ENCODE data around the gene HOMER2.

Gene HOMER2

GRCh38 chr15:82977076-82977475 lies 24.6 kb upstream of the HOMER2 start:
- H3K4me3 Mint-ChIP-seq = no peak overlapping the region
- no peaks in the 10 kb centered on the region for H3K27me3 Mint-ChIP-seq (ENCODE audit: low read depth)
- peaks cover 9% of the 10 kb centered on the region for H3K4me1 Mint-ChIP-seq (ENCODE audit: low read depth)
- H3K36me3 Mint-ChIP-seq (ENCODE audit: low read depth) = peaks cover 2% of the 10 kb centered on the region
- H3K27ac Mint-ChIP-seq = no peak overlapping the region
- no peak for DNase-seq (ENCODE audit: low spot score)
- H3K9me3 Mint-ChIP-seq = no peaks in the 10 kb centered on the region

- H3K27me3 Mint-ChIP-seq (ENCODE audit: low read depth) = peaks cover 11% of the 10 kb centered on the region
- no peak overlapping the region for H3K4me3 Mint-ChIP-seq
- peaks cover 26% of the 10 kb centered on the region for H3K4me1 Mint-ChIP-seq (ENCODE audit: low read depth)
- no peaks in the 10 kb centered on the region for H3K36me3 Mint-ChIP-seq (ENCODE audit: low read depth)
- H3K9me3 Mint-ChIP-seq = no peaks in the 10 kb centered on the region
- no peak for DNase-seq (ENCODE audit: low spot score)
- H3K27ac Mint-ChIP-seq = no peak overlapping the region
Measured at GRCh38 chr15:82972990-82973389, 20.5 kb upstream of the HOMER2 start.

- Mint-ChIP-seq H3K27me3 (ENCODE audit: low read depth) (peaks cover 13% of the 10 kb centered on the region), H3K36me3 (ENCODE audit: low read depth) (peaks cover 4% of the 10 kb centered on the region), H3K4me1 (ENCODE audit: low read depth) (peaks cover 35% of the 10 kb centered on the region), H3K4me3 (no peak overlapping the region), H3K27ac (no peak overlapping the region), H3K9me3 (no peaks in the 10 kb centered on the region)
- DNase-seq (ENCODE audit: low spot score) = no peak
Measured at GRCh38 chr15:82971218-82971984, 18.9 kb upstream of the HOMER2 start.

- Mint-ChIP-seq H3K9me3 (no peaks in the 10 kb centered on the region), H3K27me3 (ENCODE audit: low read depth) (peaks cover 13% of the 10 kb centered on the region), H3K36me3 (ENCODE audit: low read depth) (peaks cover 4% of the 10 kb centered on the region), H3K4me1 (ENCODE audit: low read depth) (peaks cover 41% of the 10 kb centered on the region), H3K4me3 (no peak overlapping the region), H3K27ac (no peak overlapping the region)
- DNase-seq (ENCODE audit: low spot score) = no peak
Measured at GRCh38 chr15:82970696-82971095, 18.2 kb upstream of the HOMER2 start.

- H3K27ac Mint-ChIP-seq = no peak overlapping the region
Measured at GRCh38 chr15:82970078-82970686, 17.7 kb upstream of the HOMER2 start.

GRCh38 chr15:82969353-82969752 lies 16.8 kb upstream of the HOMER2 start:
- DNase-seq (ENCODE audit: low spot score) = no peak
- no peaks in the 10 kb centered on the region for H3K9me3 Mint-ChIP-seq
- peaks cover 43% of the 10 kb centered on the region for H3K4me1 Mint-ChIP-seq (ENCODE audit: low read depth)
- no peak overlapping the region for H3K4me3 Mint-ChIP-seq
- H3K27me3 Mint-ChIP-seq (ENCODE audit: low read depth) = peaks cover 13% of the 10 kb centered on the region
- no peak overlapping the region for H3K27ac Mint-ChIP-seq
- peaks cover 4% of the 10 kb centered on the region for H3K36me3 Mint-ChIP-seq (ENCODE audit: low read depth)

More at GRCh38 chr15:82970078-82970686, 17.7 kb upstream of the HOMER2 start:
- no peak for DNase-seq (ENCODE audit: low spot score)
- peaks cover 43% of the 10 kb centered on the region for H3K4me1 Mint-ChIP-seq (ENCODE audit: low read depth)
- peaks cover 4% of the 10 kb centered on the region for H3K36me3 Mint-ChIP-seq (ENCODE audit: low read depth)
- no peak overlapping the region for H3K4me3 Mint-ChIP-seq
- H3K27me3 Mint-ChIP-seq (ENCODE audit: low read depth) = peaks cover 13% of the 10 kb centered on the region
- no peaks in the 10 kb centered on the region for H3K9me3 Mint-ChIP-seq

- DNase-seq (ENCODE audit: low spot score) = no peak
- peaks cover 44% of the 10 kb centered on the region for H3K4me1 Mint-ChIP-seq (ENCODE audit: low read depth)
- H3K9me3 Mint-ChIP-seq = no peaks in the 10 kb centered on the region
- H3K27ac Mint-ChIP-seq = no peak overlapping the region
- no peak overlapping the region for H3K4me3 Mint-ChIP-seq
- peaks cover 4% of the 10 kb centered on the region for H3K36me3 Mint-ChIP-seq (ENCODE audit: low read depth)
- H3K27me3 Mint-ChIP-seq (ENCODE audit: low read depth) = peaks cover 15% of the 10 kb centered on the region
Measured at GRCh38 chr15:82968066-82968465, 15.5 kb upstream of the HOMER2 start.

GRCh38 chr15:82966671-82967071 lies 14.2 kb upstream of the HOMER2 start:
- Mint-ChIP-seq H3K4me1 (ENCODE audit: low read depth) (peaks cover 41% of the 10 kb centered on the region), H3K36me3 (ENCODE audit: low read depth) (peaks cover 4% of the 10 kb centered on the region), H3K9me3 (no peaks in the 10 kb centered on the region), H3K27ac (peak overlapping the region; percentile 69), H3K27me3 (ENCODE audit: low read depth) (peaks cover 20% of the 10 kb centered on the region), H3K4me3 (peak overlapping the region; percentile 18)
- peak; percentile 62 for DNase-seq (ENCODE audit: low spot score)

GRCh38 chr15:82964890-82965289 lies 12.4 kb upstream of the HOMER2 start:
- no peaks in the 10 kb centered on the region for H3K9me3 Mint-ChIP-seq
- no peak overlapping the region for H3K4me3 Mint-ChIP-seq
- H3K27ac Mint-ChIP-seq = no peak overlapping the region
- H3K27me3 Mint-ChIP-seq (ENCODE audit: low read depth) = peaks cover 30% of the 10 kb centered on the region
- peaks cover 37% of the 10 kb centered on the region for H3K4me1 Mint-ChIP-seq (ENCODE audit: low read depth)
- DNase-seq (ENCODE audit: low spot score) = no peak
- peaks cover 4% of the 10 kb centered on the region for H3K36me3 Mint-ChIP-seq (ENCODE audit: low read depth)

GRCh38 chr15:82963471-82964341 lies 11.2 kb upstream of the HOMER2 start:
- Mint-ChIP-seq H3K9me3 (no peaks in the 10 kb centered on the region), H3K27ac (no peak overlapping the region), H3K4me3 (no peak overlapping the region), H3K4me1 (ENCODE audit: low read depth) (peaks cover 30% of the 10 kb centered on the region), H3K36me3 (ENCODE audit: low read depth) (peaks cover 4% of the 10 kb centered on the region), H3K27me3 (ENCODE audit: low read depth) (peaks cover 32% of the 10 kb centered on the region)
- DNase-seq (ENCODE audit: low spot score) = no peak

GRCh38 chr15:82960766-82961165 lies 8.2 kb upstream of the HOMER2 start:
- no peaks in the 10 kb centered on the region for H3K9me3 Mint-ChIP-seq
- peaks cover 29% of the 10 kb centered on the region for H3K27me3 Mint-ChIP-seq (ENCODE audit: low read depth)
- H3K4me3 Mint-ChIP-seq = no peak overlapping the region
- H3K4me1 Mint-ChIP-seq (ENCODE audit: low read depth) = peaks cover 10% of the 10 kb centered on the region
- DNase-seq (ENCODE audit: low spot score) = no peak
- no peaks in the 10 kb centered on the region for H3K36me3 Mint-ChIP-seq (ENCODE audit: low read depth)
- no peak overlapping the region for H3K27ac Mint-ChIP-seq

GRCh38 chr15:82959423-82959822 lies 6.9 kb upstream of the HOMER2 start:
- Mint-ChIP-seq H3K27me3 (ENCODE audit: low read depth) (peaks cover 29% of the 10 kb centered on the region), H3K4me1 (ENCODE audit: low read depth) (peaks cover 7% of the 10 kb centered on the region), H3K27ac (no peak overlapping the region), H3K4me3 (no peak overlapping the region), H3K9me3 (no peaks in the 10 kb centered on the region), H3K36me3 (ENCODE audit: low read depth) (no peaks in the 10 kb centered on the region)
- DNase-seq (ENCODE audit: low spot score) = no peak

GRCh38 chr15:82958638-82959037 lies 6.1 kb upstream of the HOMER2 start:
- Mint-ChIP-seq H3K9me3 (no peaks in the 10 kb centered on the region), H3K4me3 (no peak overlapping the region), H3K27ac (no peak overlapping the region), H3K27me3 (ENCODE audit: low read depth) (peaks cover 27% of the 10 kb centered on the region), H3K36me3 (ENCODE audit: low read depth) (no peaks in the 10 kb centered on the region), H3K4me1 (ENCODE audit: low read depth) (peaks cover 4% of the 10 kb centered on the region)
- DNase-seq (ENCODE audit: low spot score) = no peak

Data from T-helper 2 cell treated with Interferon-gamma antibody and Interleukin-4, amounts not matched to agents 5 μg/mL and 100 μg/mL, for 36 hours (primary cell).